NCI-H2196 (cell line): ENCODE measurements around the gene FBXW8.
A peak's percentile ranks its signal among the peaks of the same experiment; 100 is the strongest.

ENCODE experiments used
- DNase-seq: peaks from one replicate; lab custom pipeline; 2025; ENCODE audit not compliant: unreplicated experiment; lab: John Stamatoyannopoulos, UW

FBXW8 gene

GRCh38 chr12:116910645-116911451, at the start of gene FBXW8:
Gene FBXW8 (plus strand): TSS chr12:116910950. CDS start chr12:116911038, 88 bp downstream.
- DNase-seq: peak; percentile 71

GRCh38 chr12:116861320-116861719, 49.4 kb upstream of the FBXW8 start:
- peak; percentile 63 for DNase-seq

- DNase-seq: no peak
Measured at GRCh38 chr12:116862167-116862566, 48.6 kb upstream of the FBXW8 start.

- peak; percentile 12 for DNase-seq
Measured at GRCh38 chr12:116863275-116863767, 47.4 kb upstream of the FBXW8 start.

GRCh38 chr12:116864371-116865160, 46.2 kb upstream of the FBXW8 start:
- no peak for DNase-seq

GRCh38 chr12:116867523-116867922, 43.2 kb upstream of the FBXW8 start:
- DNase-seq: no peak

- DNase-seq: no peak
Measured at GRCh38 chr12:116870306-116870705, 40.4 kb upstream of the FBXW8 start.

GRCh38 chr12:116874324-116874995, 36.3 kb upstream of the FBXW8 start:
- DNase-seq: no peak

GRCh38 chr12:116876151-116876869, 34.4 kb upstream of the FBXW8 start:
- no peak for DNase-seq

GRCh38 chr12:116878567-116879508, 31.9 kb upstream of the FBXW8 start:
- DNase-seq: no peak

GRCh38 chr12:116879509-116880212, 31.1 kb upstream of the FBXW8 start:
- DNase-seq: no peak

GRCh38 chr12:116880213-116880816, 30.4 kb upstream of the FBXW8 start:
- DNase-seq: no peak

GRCh38 chr12:116880817-116881324, 29.9 kb upstream of the FBXW8 start:
- peak; percentile 71 for DNase-seq

- peak; percentile 59 for DNase-seq
Measured at GRCh38 chr12:116881325-116881876, 29.3 kb upstream of the FBXW8 start, which contains the start of gene HRK. Gene HRK (minus strand): TSS chr12:116881441. CDS start chr12:116881307, 134 bp downstream.

- no peak for DNase-seq
Measured at GRCh38 chr12:116881877-116882507, 28.8 kb upstream of the FBXW8 start.

- no peak for DNase-seq
Measured at GRCh38 chr12:116882742-116883141, 28.0 kb upstream of the FBXW8 start.

GRCh38 chr12:116884871-116885270, 25.9 kb upstream of the FBXW8 start:
- DNase-seq: no peak
